GM12878 (cell line): ENCODE measurements around the gene SERHL2. TPM values are rescaled to one million over a fixed set of nuclear protein-coding genes. Genes with fewer than 3 reads are reported as not detected.

ENCODE experiments used
- ATAC-seq: fragments of 200-7000 bp; cut with Tn5 transposase; 3 replicates; pipeline ENCODE4 v1.9.1; 2020; ENCODE audit warnings: mild to moderate bottlenecking, moderate library complexity
- BruUV-seq: library from RNA; stranded (reverse); fragments of 400-500 nt; replicated peaks from 2 replicates; lab custom pipeline; 2021; lab: Mats Ljungman, UMichigan
- CTCF ChIA-PET: fragments of 300-600 bp; sonication (Branson Sonifier 250); formaldehyde crosslinking; extraction: SDS; loops from one replicate; lab custom pipeline; 2021; ENCODE audit warnings: inconsistent platforms; lab: Yijun Ruan, JAX
- POLR2A ChIA-PET: fragments of 350-600 bp; formaldehyde crosslinking; extraction: SDS; loops from one replicate; lab custom pipeline; 2021; ENCODE audit warnings: inconsistent platforms; lab: Charles Lee
- RAD21 ChIA-PET: fragments of 300-600 bp; sonication (Branson Sonifier 250); formaldehyde crosslinking; loops from one replicate; lab custom pipeline; 2023; ENCODE audit warnings: antibody characterized with exemption; ENCODE audit not compliant: unreplicated experiment; lab: Charles Lee
- SMC1A ChIA-PET: fragments of 300-600 bp; sonication (Branson Sonifier 250); formaldehyde crosslinking; loops from one replicate; lab custom pipeline; 2023; ENCODE audit not compliant: unreplicated experiment, uncharacterized antibody; lab: Charles Lee
- DNase-seq: peaks from one replicate; pipeline ENCODE4 v3.0.0-alpha.2; 2011; ENCODE audit warnings: low read depth, low spot score
- FAIRE-seq: peaks from 3 replicates; lab custom pipeline; 2011; peaks lifted over from hg19 to GRCh38; lab: Jason Lieb, UNC
- H2AFZ ChIP-seq: 2 replicates; pipeline ENCODE4 v1.6.0; 2011; ENCODE audit warnings: low read depth, low read length, control low read depth; ENCODE audit not compliant: control insufficient read depth
- H3K27ac ChIP-seq: 2 replicates; pipeline ENCODE4 v1.5.1; 2011; ENCODE audit warnings: control low read depth; ENCODE audit not compliant: control insufficient read depth, insufficient read depth
- H3K27me3 ChIP-seq, 2 experiments: replicated peaks in 1 of 2; 2 replicates each; pipeline versions ENCODE4 v1.6.0 to v1.6.1; 2011; ENCODE audit warnings: low read length in 1 of 2; ENCODE audit not compliant: control insufficient read depth in 2 of 2, insufficient read depth in 2 of 2
- H3K36me3 ChIP-seq, 2 experiments: 2 replicates each; pipeline ENCODE4 v1.5.1; 2011; ENCODE audit warnings: low read length in 1 of 2; ENCODE audit not compliant: control insufficient read depth in 2 of 2, insufficient read depth in 2 of 2
- H3K4me1 ChIP-seq: 2 replicates; pipeline ENCODE4 v1.6.1; 2011; ENCODE audit warnings: mild to moderate bottlenecking, low read length, moderate library complexity, mixed read lengths; ENCODE audit not compliant: control insufficient read depth, insufficient read depth
- H3K4me2 ChIP-seq: 2 replicates; pipeline ENCODE4 v1.6.0; 2011; ENCODE audit warnings: control low read depth; ENCODE audit not compliant: control insufficient read depth, insufficient read depth
- H3K4me3 ChIP-seq: fragments of 200-600 bp; sonication (generic); 2 replicates; pipeline ENCODE4 v1.5.1; 2016
- H3K79me2 ChIP-seq: 2 replicates; pipeline ENCODE4 v1.6.0; 2011; ENCODE audit warnings: low read length; ENCODE audit not compliant: control insufficient read depth, insufficient read depth
- H3K9ac ChIP-seq: 2 replicates; pipeline ENCODE4 v1.8.0; 2011; ENCODE audit warnings: low read length, control low read depth, mixed read lengths; ENCODE audit not compliant: control insufficient read depth, insufficient read depth
- H3K9me3 ChIP-seq: replicated peaks from 3 replicates; pipeline ENCODE4 v1.5.1; 2011; ENCODE audit warnings: mild to moderate bottlenecking, low read length; ENCODE audit not compliant: control insufficient read depth, insufficient read depth
- H4K20me1 ChIP-seq: 2 replicates; pipeline ENCODE4 v1.6.0; 2011; ENCODE audit not compliant: control insufficient read depth, insufficient read depth
- ATF7 ChIP-seq: fragments of 450-650 bp; IDR thresholded peaks from 2 replicates; pipeline ENCODE4 v1.6.1; 2016; ENCODE audit warnings: low read depth, mild to moderate bottlenecking
- E4F1 ChIP-seq: fragments of 450-650 bp; IDR thresholded peaks from 2 replicates; pipeline ENCODE4 v1.6.1; 2018; ENCODE audit warnings: borderline replicate concordance, mild to moderate bottlenecking; ENCODE audit not compliant: partially characterized antibody
- NFIC ChIP-seq: IDR thresholded peaks from 2 replicates; pipeline ENCODE4 v1.6.1; 2012; ENCODE audit warnings: low read depth, mild to moderate bottlenecking, inconsistent platforms, low read length, moderate library complexity
- PAX5 ChIP-seq: IDR thresholded peaks from 2 replicates; pipeline ENCODE4 v1.6.1; 2011; ENCODE audit warnings: low read depth, low read length, borderline replicate concordance
- PKNOX1 ChIP-seq: fragments of 450-650 bp; IDR thresholded peaks from 2 replicates; pipeline ENCODE4 v1.6.1; 2016; ENCODE audit warnings: mild to moderate bottlenecking
- SREBF2 ChIP-seq: IDR thresholded peaks from 2 replicates; pipeline ENCODE4 v1.6.1; 2012; ENCODE audit warnings: mild to moderate bottlenecking, low read length
- STAT3 ChIP-seq: IDR thresholded peaks from 2 replicates; pipeline ENCODE4 v1.6.1; 2011; ENCODE audit warnings: low read depth, low read length, improper control_type of control experiment
- USF2 ChIP-seq: IDR thresholded peaks from 2 replicates; pipeline ENCODE4 v1.6.1; 2011; ENCODE audit warnings: low read depth, low read length, improper control_type of control experiment, borderline replicate concordance
- ZZZ3 ChIP-seq: IDR thresholded peaks from 2 replicates; pipeline ENCODE4 v1.6.1; 2011; ENCODE audit warnings: low read depth; ENCODE audit not compliant: control insufficient read depth, insufficient read length
- WGBS: methylation state at CpG from one replicate; pipeline ENCODE4 v1.1.6; 2016; ENCODE audit warnings: low lambda C conversion rate; ENCODE audit not compliant: insufficient replicate concordance, insufficient coverage; ENCODE audit errors: missing lambda C conversion rate; 5-methylcytosine and 5-hydroxymethylcytosine counted together
- in situ Hi-C: fragments of 300-500 bp; cut with MboI; formaldehyde crosslinking; loops from 9 replicates; pipeline ENCODE4 v1.14.3; 2018; ENCODE audit warnings: mixed read lengths
- intact Hi-C: fragments of 100-400 bp; cut with micrococcal nuclease; formaldehyde crosslinking; loops from one replicate; pipeline ENCODE4 v1.14.2; 2022; ENCODE audit not compliant: unreplicated experiment
- polyA plus RNA-seq, 11 experiments: library from polyadenylated mRNA; depleted of rRNA in 4 of 11; unstranded in 6 of 11; stranded (reverse) in 5 of 11; fragments of >200 nt; fragmentation: Nextera tagmentation in 4 of 11; fragmentation: Illumina TruSeq in 1 of 11; extraction: Ambion mirVana in 4 of 11; extraction: Trizol in 1 of 11; gene quantifications; 1 replicate in 1 of 11; 2 replicates in 10 of 11; pipeline versions ENCODE4 v1.2.1 to v1.2.3, GENCODE V29; 2011 to 2016; ENCODE audit warnings: inconsistent platforms in 2 of 11, missing spikeins in 2 of 11, low read depth in 1 of 11
- total RNA-seq, 4 experiments: library from RNA; depleted of rRNA in 3 of 4; stranded (reverse); fragments of >200 nt in 3 of 4; fragmentation: Illumina TruSeq in 1 of 4; extraction: Trizol in 1 of 4; gene quantifications; 2 replicates each; pipeline versions ENCODE4 v1.2.1 to v1.2.3, GENCODE V29; 2013 to 2021

The SERHL2 gene
- total and polyA plus RNA-seq, 10 of the 15 experiments (the other 5 are each of a cell fraction or from before 2014, with no cell fraction given), result 0.63 to 2.0 (median 1.2) TPM

GRCh38 chr22:42595434-42595833 lies 41.7 kb downstream of the SERHL2 start (continued):
- TF ChIP-seq E4F1, result no peak

GRCh38 chr22:42596336-42596735 lies 42.6 kb downstream of the SERHL2 start:
- RAD21 ChIA-PET, result no interaction called here
- Histone ChIP-seq H3K27me3 (no peaks in the 10 kb centered on the region), H3K9me3 (no peaks in the 10 kb centered on the region), H3K79me2 (no peaks in the 10 kb centered on the region), H3K4me2 (no peak overlapping the region), H3K4me1 (no peaks in the 10 kb centered on the region), H3K9ac (no peak overlapping the region), H2AFZ (no peak overlapping the region), H4K20me1 (no peaks in the 10 kb centered on the region), H3K4me3 (no peak overlapping the region), H3K36me3 (peaks cover 38 to 44% of the 10 kb centered on the region in 2 experiments), H3K27ac (no peak overlapping the region)
- CTCF ChIA-PET, result interaction anchor here (0.6 kb wide), 1 partner anchor 34 kb away, joined by 3 read pairs; no protein-coding TSS in a partner anchor
- BruUV-seq, result no TSS peak
- no peak for FAIRE-seq
- TF ChIP-seq ZZZ3 (no peak), PAX5 (no peak), NFIC (no peak), PKNOX1 (no peak), STAT3 (no peak), SREBF2 (no peak), USF2 (no peak), ATF7 (no peak)
- in situ Hi-C loops, result no loop called here
- POLR2A ChIA-PET, result no interaction called here
- WGBS, result 94% methylated on average over 5 of the region's 5 CpGs
- DNase-seq, result no peak
- SMC1A ChIA-PET, result interaction anchor here (0.8 kb wide), 1 partner anchor 13 kb away, joined by 3 read pairs; no protein-coding TSS in a partner anchor
- intact Hi-C loops, result no loop called here
- ATAC-seq, result no peak
